CD4-positive, alpha-beta T cell (primary cell): ENCODE data around the gene MRPS5. TPM values are rescaled to one million over a fixed set of nuclear protein-coding genes. Genes with fewer than 3 reads are reported as not detected.

Experiments
- ATAC-seq: fragments of 200-7000 bp; cut with Tn5 transposase; one replicate; pipeline ENCODE4 v1.10.0; 2022; ENCODE audit warnings: mild to moderate bottlenecking; ENCODE audit not compliant: poor library complexity
- CTCF ChIA-PET: fragments of 350-600 bp; sonication (Branson Sonifier 250); formaldehyde crosslinking; loops from one replicate; lab custom pipeline; 2021; ENCODE audit warnings: antibody characterized with exemption, inconsistent platforms; lab: Charles Lee
- POLR2A ChIA-PET: fragments of 350-600 bp; sonication (Branson Sonifier 250); formaldehyde crosslinking; loops from one replicate; lab custom pipeline; 2021; ENCODE audit warnings: antibody characterized with exemption, inconsistent platforms; lab: Charles Lee
- DNase-seq, 14 experiments: peaks; one replicate each; pipeline ENCODE4 v3.0.0-alpha.2; 2013 to 2020; ENCODE audit warnings: mixed read lengths in 2 of 14
- H3K27ac ChIP-seq, 2 donors: one replicate each; pipeline versions ENCODE4 v1.5.1 to v1.7.0; 2013; ENCODE audit warnings: low read length in 2 of 2, low read depth in 1 of 2, mild to moderate bottlenecking in 1 of 2
- H3K27me3 ChIP-seq, 2 experiments: 1 replicate in 1 of 2; 2 replicates in 1 of 2; pipeline versions ENCODE4 v1.6.1 to v1.7.0; 2013; ENCODE audit warnings: low read length in 2 of 2, control low read depth in 1 of 2, mild to moderate bottlenecking in 1 of 2, moderate library complexity in 1 of 2; ENCODE audit not compliant: insufficient read depth in 2 of 2, control insufficient read depth in 1 of 2
- H3K36me3 ChIP-seq: one replicate; pipeline ENCODE4 v1.6.1; 2013; ENCODE audit warnings: low read length, control low read depth; ENCODE audit not compliant: insufficient read depth
- H3K4me1 ChIP-seq: one replicate; pipeline ENCODE4 v1.6.1; 2013; ENCODE audit warnings: low read length, control low read depth; ENCODE audit not compliant: insufficient read depth
- H3K4me3 ChIP-seq: one replicate; pipeline ENCODE4 v1.5.1; 2013; ENCODE audit warnings: mild to moderate bottlenecking, low read length, moderate library complexity
- H3K9me3 ChIP-seq, 2 experiments: 1 replicate in 1 of 2; 2 replicates in 1 of 2; pipeline versions ENCODE4 v1.6.1 to v1.7.0; 2013; ENCODE audit warnings: low read length in 2 of 2, mild to moderate bottlenecking in 2 of 2, control low read depth in 1 of 2, moderate library complexity in 1 of 2; ENCODE audit not compliant: control insufficient read depth in 1 of 2, insufficient read depth in 1 of 2
- H3K27ac Mint-ChIP-seq: one replicate; pipeline ENCODE4 v1.8.0; 2020; ENCODE audit warnings: mixed read lengths
- H3K27me3 Mint-ChIP-seq: one replicate; pipeline ENCODE4 v1.8.0; 2021; ENCODE audit warnings: mixed read lengths
- H3K36me3 Mint-ChIP-seq: one replicate; pipeline ENCODE4 v1.8.0; 2021; ENCODE audit warnings: low read depth, mixed read lengths
- H3K4me1 Mint-ChIP-seq: one replicate; pipeline ENCODE4 v1.8.0; 2021; ENCODE audit warnings: low read depth, mixed read lengths
- H3K4me3 Mint-ChIP-seq: one replicate; pipeline ENCODE4 v1.8.0; 2020; ENCODE audit warnings: mild to moderate bottlenecking, mixed read lengths
- H3K9me3 Mint-ChIP-seq: one replicate; pipeline ENCODE4 v1.8.0; 2020; ENCODE audit warnings: mixed read lengths
- intact Hi-C, 2 experiments: fragments of 100-400 bp; cut with DNase I in 1 of 2; cut with micrococcal nuclease in 1 of 2; formaldehyde crosslinking; loops; one replicate each; pipeline versions ENCODE4 v1.15.1 to v1.9.0; 2023 to 2025; cut with DNase I, micrococcal nuclease
- total RNA-seq, 174 experiments: library from RNA in 2 of 174; stranded (reverse) in 2 of 174; gene quantifications; one replicate each; pipeline ENCODE4 v1.2.3 and lab custom pipeline; 2021 to 2026
- TF ChIP-seq, protein P1 (sequence below): fragments of 200-600 bp; IDR thresholded peaks from one replicate; pipeline ENCODE4 v1.8.0; 2022; ENCODE audit warnings: antibody characterized with exemption, mild to moderate bottlenecking

Gene MRPS5
- total RNA-seq, 2 experiments from 2014 or later: 15.3 to 16.3 TPM

DNA sequence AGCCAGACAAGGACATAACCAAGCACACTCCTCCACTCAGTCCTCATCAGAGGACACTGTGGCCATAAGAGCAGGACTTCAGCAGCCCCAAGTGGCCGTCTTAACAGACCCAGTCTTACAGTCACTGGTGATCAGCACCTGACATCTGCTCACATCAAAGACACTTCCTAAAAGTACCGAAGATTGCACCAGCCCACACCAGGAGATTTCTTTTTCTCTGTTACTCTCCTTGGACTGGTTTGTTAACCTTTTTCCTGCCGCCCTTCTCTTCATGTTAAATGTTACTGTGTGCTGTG, 44.1 kb downstream of the MRPS5 start:
- CTCF ChIA-PET: interaction anchor here (2.0 to 10.4 kb wide), 4 partner anchors 22 to 54 kb away, joined by 4 to 223 read pairs (median 30); partner anchors contain the start of gene MAL
- H3K9me3 Mint-ChIP-seq: no peaks in the 10 kb centered on the region
- no peaks in the 10 kb centered on the region for H3K27me3 Mint-ChIP-seq
- peak in 2 of 14 experiments; percentile 31 to 42 for DNase-seq
- H3K36me3 Mint-ChIP-seq: no peaks in the 10 kb centered on the region
- H3K27ac Mint-ChIP-seq: peak overlapping the region; percentile 93
- Histone ChIP-seq H3K9me3 (no peaks in the 10 kb centered on the region), H3K27ac (peak overlapping the region; percentile 37 to 92), H3K27me3 (no peaks in the 10 kb centered on the region), H3K4me1 (peaks cover 70% of the 10 kb centered on the region), H3K36me3 (no peaks in the 10 kb centered on the region), H3K4me3 (no peak overlapping the region)
- POLR2A ChIA-PET: interaction anchor here (1.1 to 10.3 kb wide), 6 partner anchors 15 to 53 kb away, joined by 3 to 749 read pairs (median 28); partner anchors contain the start of gene MAL
- H3K4me1 Mint-ChIP-seq: peaks cover 75% of the 10 kb centered on the region
- ATAC-seq: no peak
- peak overlapping the region; percentile 76 for H3K4me3 Mint-ChIP-seq
- TF ChIP-seq, protein P1, sequence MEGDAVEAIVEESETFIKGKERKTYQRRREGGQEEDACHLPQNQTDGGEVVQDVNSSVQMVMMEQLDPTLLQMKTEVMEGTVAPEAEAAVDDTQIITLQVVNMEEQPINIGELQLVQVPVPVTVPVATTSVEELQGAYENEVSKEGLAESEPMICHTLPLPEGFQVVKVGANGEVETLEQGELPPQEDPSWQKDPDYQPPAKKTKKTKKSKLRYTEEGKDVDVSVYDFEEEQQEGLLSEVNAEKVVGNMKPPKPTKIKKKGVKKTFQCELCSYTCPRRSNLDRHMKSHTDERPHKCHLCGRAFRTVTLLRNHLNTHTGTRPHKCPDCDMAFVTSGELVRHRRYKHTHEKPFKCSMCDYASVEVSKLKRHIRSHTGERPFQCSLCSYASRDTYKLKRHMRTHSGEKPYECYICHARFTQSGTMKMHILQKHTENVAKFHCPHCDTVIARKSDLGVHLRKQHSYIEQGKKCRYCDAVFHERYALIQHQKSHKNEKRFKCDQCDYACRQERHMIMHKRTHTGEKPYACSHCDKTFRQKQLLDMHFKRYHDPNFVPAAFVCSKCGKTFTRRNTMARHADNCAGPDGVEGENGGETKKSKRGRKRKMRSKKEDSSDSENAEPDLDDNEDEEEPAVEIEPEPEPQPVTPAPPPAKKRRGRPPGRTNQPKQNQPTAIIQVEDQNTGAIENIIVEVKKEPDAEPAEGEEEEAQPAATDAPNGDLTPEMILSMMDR: no peak
- intact Hi-C loops: loop anchor here (5.0 kb wide), 2 partner anchors 35 to 80 kb away; partner anchors contain the start of gene ZNF514 (in 1 of the 2)

DNA sequence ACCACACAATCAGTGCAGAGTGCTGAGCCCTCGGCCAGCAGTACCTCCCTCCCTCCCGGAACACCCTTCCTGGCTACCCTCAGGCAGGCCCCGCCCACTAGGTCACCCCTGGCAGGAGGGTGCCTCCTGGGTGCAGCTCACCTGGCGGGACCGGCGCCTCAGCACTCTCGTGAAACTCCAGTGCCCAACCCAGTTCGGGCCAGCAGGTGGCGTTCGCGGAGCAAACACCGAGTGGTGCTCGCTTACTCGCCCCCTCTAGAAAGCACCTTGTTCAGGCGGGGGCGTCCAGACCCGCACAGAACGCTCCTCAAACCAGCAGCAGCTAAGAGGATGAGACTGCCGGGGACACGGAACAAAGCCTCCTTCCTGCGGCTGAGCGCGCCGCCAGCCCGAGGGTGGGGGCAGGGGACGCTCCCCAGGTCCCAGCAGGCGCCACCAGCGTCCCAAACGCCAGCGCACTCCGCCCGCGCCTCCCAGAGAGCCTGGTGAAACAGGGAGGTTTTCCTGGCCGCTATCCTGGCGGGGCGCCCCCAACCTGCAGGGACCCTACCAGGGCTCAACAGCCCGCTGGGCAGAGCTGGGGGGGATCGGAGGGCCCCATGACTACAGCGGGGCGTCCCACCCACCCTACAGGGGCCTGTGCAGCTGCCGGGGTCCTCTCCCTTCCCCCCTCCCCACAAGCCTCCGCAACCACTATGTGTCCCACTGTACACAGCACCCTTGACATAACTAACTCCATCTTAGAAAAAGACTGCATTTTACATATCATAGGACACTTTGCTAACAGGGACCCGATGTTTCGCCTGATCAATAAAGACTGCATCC, 44.7 kb downstream of the MRPS5 start:
- Mint-ChIP-seq H3K27ac (peak overlapping the region; percentile 93), H3K4me1 (peaks cover 81% of the 10 kb centered on the region), H3K27me3 (no peaks in the 10 kb centered on the region), H3K36me3 (no peaks in the 10 kb centered on the region), H3K9me3 (no peaks in the 10 kb centered on the region), H3K4me3 (peak overlapping the region; percentile 90)
- TF ChIP-seq, protein P1: peak; percentile 95
- ChIA-PET CTCF (interaction anchor here (0.6 to 10.4 kb wide), 18 partner anchors 10 to 90 kb away, joined by 3 to 223 read pairs (median 4); partner anchors contain the start of genes MAL, MRPS5 and ZNF2), POLR2A (interaction anchor here (0.8 to 10.3 kb wide), 12 partner anchors 9 to 88 kb away, joined by 3 to 749 read pairs (median 4); partner anchors contain the start of genes MAL, MRPS5 and ZNF2)
- ATAC-seq (peak; percentile 75), DNase-seq (peak; percentile 85 to 96 (median 93))
- H3K9me3 ChIP-seq: no peaks in the 10 kb centered on the region
- peak overlapping the region; percentile 52 for H3K4me3 ChIP-seq
- intact Hi-C loops: loop anchor here (1.0 to 5.0 kb wide), 4 partner anchors 35 to 80 kb away; partner anchors contain the start of gene ZNF514 (in 1 of the 2)
- H3K4me1 ChIP-seq: peaks cover 75% of the 10 kb centered on the region
- no peaks in the 10 kb centered on the region for H3K36me3 ChIP-seq
- no peaks in the 10 kb centered on the region for H3K27me3 ChIP-seq
- H3K27ac ChIP-seq: peak overlapping the region; percentile 37 to 92

DNA sequence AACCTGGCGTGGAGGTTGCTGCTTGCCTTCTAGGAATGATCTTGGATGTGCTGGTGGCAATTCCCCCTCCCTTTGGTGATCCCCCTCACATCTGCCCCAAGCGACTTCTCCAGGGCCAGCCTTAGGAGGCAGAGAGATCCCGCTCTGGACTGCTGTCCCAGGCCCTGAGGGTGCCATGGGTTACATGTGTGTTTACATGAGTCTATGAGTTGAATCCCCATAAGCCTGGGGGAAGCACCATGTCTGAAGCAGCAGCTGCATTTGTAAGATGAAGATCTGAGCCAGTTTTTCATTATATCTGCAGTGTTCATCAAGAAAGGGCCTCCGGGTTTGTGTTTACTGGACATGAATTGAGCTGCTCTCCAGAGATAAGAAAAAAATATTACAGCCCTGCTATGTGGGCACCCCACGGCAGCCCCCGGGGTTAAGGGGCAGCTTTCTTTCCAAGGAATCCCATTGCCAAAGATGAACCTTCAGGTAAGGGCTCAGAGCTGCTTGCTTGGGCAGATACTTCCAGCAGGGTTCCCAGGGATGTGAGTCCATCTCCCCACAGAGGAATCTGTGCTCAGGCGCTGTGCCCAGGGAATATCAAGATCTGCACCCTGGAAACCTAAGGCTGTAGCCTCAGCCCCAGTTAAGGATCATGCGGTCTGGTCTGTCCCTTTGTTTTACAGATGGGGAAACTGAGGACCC, 46.0 kb downstream of the MRPS5 start:
- Histone ChIP-seq H3K36me3 (no peaks in the 10 kb centered on the region), H3K9me3 (no peaks in the 10 kb centered on the region), H3K4me3 (peak overlapping the region; percentile 52), H3K4me1 (peaks cover 76% of the 10 kb centered on the region), H3K27ac (peak overlapping the region; percentile 81 to 92), H3K27me3 (no peaks in the 10 kb centered on the region)
- DNase-seq (peak in 2 of 14 experiments; percentile 43 to 51), ATAC-seq (no peak)
- POLR2A ChIA-PET: interaction anchor here (1.2 to 10.3 kb wide), 12 partner anchors 17 to 84 kb away, joined by 3 to 749 read pairs (median 11); partner anchors contain the start of genes MAL, MRPS5 and ZNF514
- peaks cover 86% of the 10 kb centered on the region for H3K4me1 Mint-ChIP-seq
- no peaks in the 10 kb centered on the region for H3K36me3 Mint-ChIP-seq
- no peaks in the 10 kb centered on the region for H3K27me3 Mint-ChIP-seq
- H3K9me3 Mint-ChIP-seq: no peaks in the 10 kb centered on the region
- TF ChIP-seq, protein P1: no peak
- peak overlapping the region; percentile 93 for H3K27ac Mint-ChIP-seq
- peak overlapping the region; percentile 90 for H3K4me3 Mint-ChIP-seq
- intact Hi-C loops: loop anchor here (1.0 to 5.0 kb wide), 6 partner anchors 17 to 82 kb away; partner anchors contain the start of gene ZNF514 (in 1 of the 2)
- CTCF ChIA-PET: interaction anchor here (1.0 to 10.4 kb wide), 7 partner anchors 21 to 52 kb away, joined by 4 to 223 read pairs (median 9); partner anchors contain the start of genes MAL and MRPS5
